NB4 (cell line): ENCODE measurements around the gene ATRNL1.
"Not testable (repeated sequence)": the region's sequence is repeated elsewhere in the genome, so short reads cannot be mapped to it uniquely, and the experiment has no call there.

Source experiments
- DNase-seq: peaks from one replicate; pipeline ENCODE4 v3.0.0; 2010; ENCODE audit warnings: low read depth
- H3K4me3 ChIP-seq: one replicate; pipeline ENCODE4 v1.5.1; 2011; ENCODE audit warnings: mild to moderate bottlenecking, low read depth, low read length, moderate library complexity
- CTCF ChIP-seq: IDR thresholded peaks from one replicate; pipeline ENCODE4 v1.5.1; 2012; ENCODE audit warnings: low read depth, low read length
- MAX ChIP-seq: IDR thresholded peaks from 2 replicates; pipeline ENCODE4 v1.6.1; 2011; ENCODE audit warnings: low read depth, low read length
- MYC ChIP-seq: IDR thresholded peaks from 2 replicates; pipeline ENCODE4 v1.6.1; 2011; ENCODE audit warnings: low read depth, low read length
- POLR2A ChIP-seq: IDR thresholded peaks from 2 replicates; pipeline ENCODE4 v1.6.1; 2011; ENCODE audit warnings: mild to moderate bottlenecking; ENCODE audit not compliant: insufficient read length; ENCODE audit errors: extremely low read depth

ATRNL1 gene

GRCh38 chr10:115456812-115457211 is 363.6 kb downstream of the ATRNL1 start:
- H3K4me3 ChIP-seq: no peak overlapping the region
- no peak for DNase-seq
- TF ChIP-seq MAX: no peak
- no peak for TF ChIP-seq CTCF
- TF ChIP-seq POLR2A: no peak
- no peak for TF ChIP-seq MYC

- no peak for DNase-seq
- TF ChIP-seq MYC (no peak), MAX (no peak), POLR2A (no peak)
- H3K4me3 ChIP-seq: no peak overlapping the region
Observed at GRCh38 chr10:115483294-115483693, 390.1 kb downstream of the ATRNL1 start.

- no peak for DNase-seq
- no peak overlapping the region for H3K4me3 ChIP-seq
- no peak for TF ChIP-seq MAX
- TF ChIP-seq CTCF: no peak
- TF ChIP-seq MYC: no peak
- no peak for TF ChIP-seq POLR2A
Observed at GRCh38 chr10:115491526-115492140, 398.5 kb downstream of the ATRNL1 start.

- TF ChIP-seq MYC (no peak), CTCF (no peak), POLR2A (no peak), MAX (no peak)
- DNase-seq: no peak
- no peak overlapping the region for H3K4me3 ChIP-seq
Observed at GRCh38 chr10:115503546-115503945, 410.4 kb downstream of the ATRNL1 start.

- no peak overlapping the region for H3K4me3 ChIP-seq
- TF ChIP-seq MYC: no peak
- TF ChIP-seq MAX: no peak
- no peak for TF ChIP-seq POLR2A
- TF ChIP-seq CTCF: no peak
- DNase-seq: peak; percentile 40
Observed at GRCh38 chr10:115514895-115515294, 421.7 kb downstream of the ATRNL1 start.

- no peak for DNase-seq
- TF ChIP-seq POLR2A (no peak), MYC (no peak), MAX (no peak), CTCF (no peak)
- H3K4me3 ChIP-seq: no peak overlapping the region
Observed at GRCh38 chr10:115525141-115525540, 432.0 kb downstream of the ATRNL1 start.

- DNase-seq, H3K4me3 ChIP-seq: not testable (repeated sequence)
Observed at GRCh38 chr10:115527682-115528081, 434.5 kb downstream of the ATRNL1 start.

- H3K4me3 ChIP-seq, DNase-seq: not testable (repeated sequence)
Observed at GRCh38 chr10:115536401-115536800, 443.2 kb downstream of the ATRNL1 start.
